GM12892 (cell line): Measurements from ENCODE around the gene ROCK2.

ENCODE experiments used
- DNase-seq: peaks from one replicate; pipeline ENCODE4 v3.0.0; 2011; ENCODE audit not compliant: insufficient read length
- FAIRE-seq: peaks from 2 replicates; lab custom pipeline; 2011; peaks lifted over from hg19 to GRCh38; lab: Jason Lieb, UNC
- POLR2A ChIP-seq: IDR thresholded peaks from 2 replicates; pipeline ENCODE4 v1.6.1; 2011; ENCODE audit warnings: low read depth, low read length, control low read depth
- POLR2AphosphoS5 ChIP-seq: IDR thresholded peaks from 2 replicates; pipeline ENCODE4 v1.6.1; 2011; ENCODE audit warnings: low read depth, low read length, control low read depth
- TAF1 ChIP-seq: IDR thresholded peaks from 2 replicates; pipeline ENCODE4 v1.6.1; 2011; ENCODE audit warnings: low read depth, mild to moderate bottlenecking, control low read depth, low read length, borderline replicate concordance

ROCK2 gene

GRCh38 chr2:11363868-11364564, 19.6 kb upstream of the ROCK2 start:
- DNase-seq (no peak), FAIRE-seq (no peak)
- no peak for TF ChIP-seq TAF1
- no peak for TF ChIP-seq POLR2AphosphoS5
- TF ChIP-seq POLR2A: no peak

GRCh38 chr2:11359865-11360264, 15.4 kb upstream of the ROCK2 start:
- TF ChIP-seq TAF1 (no peak), POLR2AphosphoS5 (no peak), POLR2A (no peak)
- DNase-seq (no peak), FAIRE-seq (no peak)

GRCh38 chr2:11357428-11357972, 13.1 kb upstream of the ROCK2 start:
- TF ChIP-seq POLR2AphosphoS5: no peak
- TF ChIP-seq TAF1: no peak
- no peak for TF ChIP-seq POLR2A
- DNase-seq (no peak), FAIRE-seq (no peak)

- no peak for TF ChIP-seq POLR2A
- TF ChIP-seq POLR2AphosphoS5: no peak
- TF ChIP-seq TAF1: no peak
- no peak for DNase-seq
- no peak for FAIRE-seq
Measured at GRCh38 chr2:11356764-11357163, 12.3 kb upstream of the ROCK2 start.

- FAIRE-seq: no peak
- TF ChIP-seq POLR2A (no peak), TAF1 (no peak), POLR2AphosphoS5 (no peak)
- DNase-seq: no peak
Measured at GRCh38 chr2:11355194-11356053, 11.0 kb upstream of the ROCK2 start.

GRCh38 chr2:11354363-11355154, 10.1 kb upstream of the ROCK2 start:
- no peak for FAIRE-seq

GRCh38 chr2:11352781-11353537, 8.5 kb upstream of the ROCK2 start:
- TF ChIP-seq POLR2AphosphoS5 (no peak), TAF1 (no peak), POLR2A (no peak)
- no peak for FAIRE-seq
- DNase-seq: no peak

More at GRCh38 chr2:11354363-11355154, 10.1 kb upstream of the ROCK2 start:
- TF ChIP-seq POLR2A: no peak
- no peak for TF ChIP-seq TAF1
- TF ChIP-seq POLR2AphosphoS5: no peak
- DNase-seq: no peak

- no peak for DNase-seq
- TF ChIP-seq POLR2A (no peak), TAF1 (no peak), POLR2AphosphoS5 (no peak)
- no peak for FAIRE-seq
Measured at GRCh38 chr2:11348209-11348749, 3.8 kb upstream of the ROCK2 start.

- DNase-seq (no peak), FAIRE-seq (no peak)
- no peak for TF ChIP-seq POLR2AphosphoS5
- no peak for TF ChIP-seq POLR2A
Measured at GRCh38 chr2:11347403-11347959, 3.0 kb upstream of the ROCK2 start.

GRCh38 chr2:11346023-11346482, 1.6 kb upstream of the ROCK2 start:
- FAIRE-seq (no peak), DNase-seq (no peak)
- TF ChIP-seq POLR2A (no peak), POLR2AphosphoS5 (no peak), TAF1 (no peak)
